Dedifferentiated amniotic fluid mesenchymal stem cell (primary cell): ENCODE results near the gene TCEA2.

Experiments used
- DNase-seq: peaks from one replicate; pipeline ENCODE4 v3.0.0-alpha.2; 2016; ENCODE audit errors: extremely low spot score

TCEA2 gene

DNA sequence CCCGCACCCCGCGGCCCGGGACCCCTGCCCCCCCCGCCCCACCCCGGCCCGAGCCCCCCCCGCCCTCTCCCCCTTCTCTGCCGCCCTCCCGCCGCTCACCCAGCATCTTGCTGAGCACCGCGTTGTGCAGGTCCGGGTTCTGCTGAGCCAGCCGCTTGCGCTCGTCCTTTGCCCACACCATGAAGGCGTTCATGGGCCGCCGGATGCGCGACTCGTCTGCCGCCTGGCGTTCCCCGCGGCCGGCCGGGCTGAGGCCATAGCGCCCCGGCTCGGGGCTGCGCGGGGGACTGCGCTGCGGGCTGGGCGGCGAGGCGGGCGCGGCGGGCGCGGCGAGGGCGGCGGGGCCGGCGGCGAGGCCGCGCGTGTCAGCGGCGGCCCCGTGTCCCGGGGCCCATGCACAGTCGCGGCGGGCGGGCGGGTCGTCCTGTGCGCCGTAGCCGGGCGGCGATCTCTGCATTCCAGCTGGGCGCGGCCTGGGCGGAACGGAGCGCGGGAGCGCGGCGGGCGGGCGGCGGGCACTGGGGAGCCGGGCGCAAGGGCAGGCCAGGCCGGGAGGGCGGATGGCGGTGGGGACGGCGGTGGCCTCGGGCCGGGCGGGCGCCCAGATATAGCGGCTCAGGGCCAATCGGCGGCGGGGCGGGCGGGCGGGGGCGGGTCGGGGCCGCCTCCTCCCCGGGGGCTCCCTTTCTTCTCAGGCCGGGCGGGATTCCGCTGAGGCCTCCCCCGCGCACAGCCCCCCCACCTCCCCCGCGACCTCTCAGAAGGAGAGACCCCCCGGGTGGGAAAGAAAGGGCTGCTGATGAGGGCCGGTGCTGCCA, 13.7 kb upstream of the TCEA2 start, which contains the start of gene SOX18:
SOX18 (minus strand) TSS at position 580 of the 818 bp plus-strand sequence; CDS start at position 457, 123 bp downstream.
- DNase-seq: no peak

DNA sequence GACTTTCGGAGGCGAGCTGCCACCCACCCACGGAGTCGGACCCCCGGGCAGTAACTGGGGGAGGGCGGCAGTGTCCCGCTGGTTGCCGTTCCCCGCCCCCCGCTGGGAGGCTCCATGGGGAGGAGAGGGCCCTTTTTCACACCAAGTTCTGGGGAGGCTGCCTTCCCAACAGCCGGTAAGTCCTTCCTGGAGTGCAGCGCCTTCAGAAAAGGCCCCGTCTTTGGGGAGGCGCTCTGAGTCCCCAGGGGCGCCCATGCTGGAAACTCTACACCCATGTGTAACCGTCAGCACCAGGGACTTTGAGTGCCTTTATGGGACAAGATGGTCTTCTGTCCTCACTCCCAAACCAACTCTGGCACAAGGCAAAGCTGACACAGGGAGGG, 13.1 kb upstream of the TCEA2 start:
- DNase-seq: no peak

DNA sequence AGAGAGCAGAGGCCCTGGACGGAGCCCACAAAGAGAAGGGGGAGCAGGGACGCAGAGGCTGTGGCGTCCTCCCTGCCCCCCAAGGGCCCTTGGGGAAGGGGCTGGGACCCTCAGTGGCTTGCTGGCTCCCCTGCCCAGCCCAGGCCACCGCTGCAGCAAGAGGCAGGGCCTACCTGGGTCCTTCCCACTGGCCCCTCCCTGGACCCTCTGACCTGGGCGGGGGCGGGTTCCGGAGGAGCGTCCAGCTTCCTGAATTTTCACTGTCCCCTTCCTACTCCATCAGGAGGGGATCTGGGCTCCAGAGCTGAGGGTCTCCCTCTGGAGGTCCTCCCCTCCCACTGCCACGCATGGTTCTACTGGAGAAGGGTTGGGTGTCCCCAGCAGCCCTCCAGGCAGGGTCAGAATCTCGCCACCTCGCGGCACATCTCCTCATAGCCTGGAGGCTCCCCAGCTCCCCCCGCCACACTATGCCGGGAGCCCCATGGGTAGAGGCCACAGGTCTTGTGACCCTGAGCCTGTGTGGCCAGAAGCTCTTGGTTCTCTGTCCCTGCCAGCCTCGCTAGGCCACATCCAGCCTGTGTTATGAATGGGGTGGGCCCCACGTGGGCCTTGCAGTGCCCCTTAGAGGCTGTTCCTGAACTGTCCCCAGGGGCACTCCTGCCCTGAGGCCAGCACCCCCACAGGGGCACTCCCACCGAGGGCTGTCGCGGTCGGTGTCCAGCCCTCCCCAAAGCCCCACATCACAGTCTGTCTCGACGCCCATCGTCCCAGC, 12.6 kb upstream of the TCEA2 start:
- DNase-seq: no peak

DNA sequence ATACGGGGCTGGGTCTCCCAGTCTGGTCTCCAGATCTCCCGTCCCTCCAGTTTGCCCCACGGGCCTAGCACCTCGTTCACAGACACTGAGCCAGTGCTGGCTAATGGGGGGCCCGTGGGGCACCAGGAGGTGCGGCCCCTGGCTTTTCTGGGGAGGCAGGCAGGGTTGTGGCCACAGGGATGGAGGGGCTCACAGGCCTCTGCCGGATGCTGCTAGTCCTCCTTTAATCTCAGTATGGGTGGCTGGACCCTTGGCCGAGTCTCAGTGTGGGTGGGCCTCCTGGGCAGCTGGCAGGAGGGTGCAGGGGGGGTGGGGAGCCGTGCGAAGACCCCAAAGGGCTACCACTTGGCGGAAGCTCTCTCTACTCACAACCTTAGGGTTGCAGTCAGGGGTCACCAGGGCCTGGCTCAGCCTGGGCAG, 12.0 kb upstream of the TCEA2 start:
- no peak for DNase-seq

DNA sequence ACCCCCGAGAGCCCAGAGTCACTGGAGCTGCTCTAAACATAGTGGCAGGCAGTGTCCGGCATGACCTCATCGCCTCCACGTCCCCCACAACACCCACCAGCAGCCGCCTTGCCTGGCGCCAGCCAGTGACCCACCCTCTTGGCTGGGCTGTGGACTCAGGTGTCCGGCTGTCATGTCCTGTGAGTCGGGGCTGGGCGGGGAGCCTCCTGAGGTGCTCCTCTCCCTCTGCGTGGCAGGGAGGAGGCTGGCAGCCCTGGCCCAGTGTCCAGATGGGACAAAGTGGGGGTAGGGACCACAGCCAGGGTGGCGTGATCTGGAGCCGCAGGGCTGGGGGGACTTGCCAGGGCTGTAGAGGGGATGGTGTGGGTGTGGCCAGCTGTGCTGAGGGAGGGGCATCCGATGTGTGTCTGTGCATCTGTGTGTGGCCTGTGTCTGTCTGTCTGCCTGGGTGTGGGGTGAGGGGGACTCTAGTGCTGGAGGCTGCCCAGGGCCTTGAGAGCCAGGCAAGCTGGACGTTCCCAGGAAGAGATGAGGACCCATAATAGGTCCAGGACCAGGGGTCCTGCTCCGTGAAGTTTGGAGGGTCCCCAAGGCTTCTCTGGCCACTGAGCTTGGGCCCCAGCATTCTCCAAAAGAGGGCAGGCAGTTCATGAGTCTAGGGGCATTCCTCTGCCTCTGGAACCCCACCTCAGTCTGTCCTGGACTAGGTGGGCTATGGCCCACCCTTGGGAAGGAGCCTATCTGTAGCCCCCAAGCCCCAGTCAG, 11.3 kb upstream of the TCEA2 start:
- no peak for DNase-seq

DNA sequence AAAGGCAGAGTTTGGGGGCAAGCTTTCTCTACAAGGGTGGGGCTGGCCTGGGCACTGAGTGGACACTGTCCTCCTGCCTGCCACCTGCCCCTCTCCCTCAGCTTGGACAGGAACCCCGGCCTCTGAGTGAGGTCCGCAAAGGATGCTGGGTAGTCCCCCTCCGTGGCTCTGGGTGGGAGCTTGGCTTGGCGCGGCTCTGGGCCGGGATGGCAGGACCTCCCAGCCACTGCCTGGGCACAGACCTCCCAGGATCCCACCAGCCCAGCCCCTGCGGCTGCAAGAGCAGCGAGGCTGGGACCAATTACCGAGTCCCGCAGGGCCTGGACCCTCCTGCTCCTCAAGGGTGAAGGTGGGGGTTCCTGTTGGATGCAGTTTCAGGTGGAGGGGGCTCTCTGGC, 10.7 kb upstream of the TCEA2 start:
- DNase-seq: no peak

DNA sequence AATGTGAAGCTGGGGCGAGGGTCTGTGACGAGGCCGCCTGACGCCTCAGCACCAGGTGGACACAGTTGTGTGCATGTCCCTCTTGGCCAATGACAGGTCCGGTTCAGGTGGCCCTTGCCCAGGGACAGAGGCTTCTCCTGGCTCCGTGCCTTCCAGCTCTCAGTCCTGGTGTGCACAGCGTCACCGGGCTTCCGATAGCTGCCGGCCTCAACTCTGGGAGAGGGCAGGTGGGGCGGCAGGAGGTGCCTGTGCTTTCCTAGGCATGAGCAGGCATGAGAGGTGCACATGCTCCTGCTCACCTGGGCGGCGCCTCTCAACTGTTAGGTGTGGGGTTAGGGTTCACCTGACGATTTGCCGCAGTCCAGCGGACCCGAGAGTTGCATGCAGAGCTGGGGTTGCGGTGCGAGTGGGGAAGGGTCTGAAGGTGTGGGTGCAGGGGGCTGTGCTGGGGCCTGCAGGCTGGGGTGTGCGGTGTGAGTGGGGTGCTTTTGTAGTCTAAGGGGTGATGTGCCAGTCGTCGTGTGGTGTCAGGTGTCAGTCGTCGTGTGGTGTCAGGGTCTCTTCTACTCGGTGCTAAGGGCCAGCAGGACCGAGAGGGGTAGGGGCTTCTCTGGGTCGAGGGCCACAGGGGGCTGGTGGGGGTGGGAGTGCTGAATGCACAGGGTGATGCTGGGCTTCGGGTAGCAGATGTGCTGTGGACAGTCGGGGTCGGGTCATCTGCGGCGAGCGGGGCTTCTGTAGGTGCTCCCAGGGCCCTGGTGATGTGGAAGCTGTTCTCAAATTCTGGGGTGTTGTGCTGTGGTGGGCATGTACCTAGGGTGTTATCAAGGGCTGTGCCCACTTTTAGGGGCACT, 9.8 kb upstream of the TCEA2 start:
- DNase-seq: no peak

DNA sequence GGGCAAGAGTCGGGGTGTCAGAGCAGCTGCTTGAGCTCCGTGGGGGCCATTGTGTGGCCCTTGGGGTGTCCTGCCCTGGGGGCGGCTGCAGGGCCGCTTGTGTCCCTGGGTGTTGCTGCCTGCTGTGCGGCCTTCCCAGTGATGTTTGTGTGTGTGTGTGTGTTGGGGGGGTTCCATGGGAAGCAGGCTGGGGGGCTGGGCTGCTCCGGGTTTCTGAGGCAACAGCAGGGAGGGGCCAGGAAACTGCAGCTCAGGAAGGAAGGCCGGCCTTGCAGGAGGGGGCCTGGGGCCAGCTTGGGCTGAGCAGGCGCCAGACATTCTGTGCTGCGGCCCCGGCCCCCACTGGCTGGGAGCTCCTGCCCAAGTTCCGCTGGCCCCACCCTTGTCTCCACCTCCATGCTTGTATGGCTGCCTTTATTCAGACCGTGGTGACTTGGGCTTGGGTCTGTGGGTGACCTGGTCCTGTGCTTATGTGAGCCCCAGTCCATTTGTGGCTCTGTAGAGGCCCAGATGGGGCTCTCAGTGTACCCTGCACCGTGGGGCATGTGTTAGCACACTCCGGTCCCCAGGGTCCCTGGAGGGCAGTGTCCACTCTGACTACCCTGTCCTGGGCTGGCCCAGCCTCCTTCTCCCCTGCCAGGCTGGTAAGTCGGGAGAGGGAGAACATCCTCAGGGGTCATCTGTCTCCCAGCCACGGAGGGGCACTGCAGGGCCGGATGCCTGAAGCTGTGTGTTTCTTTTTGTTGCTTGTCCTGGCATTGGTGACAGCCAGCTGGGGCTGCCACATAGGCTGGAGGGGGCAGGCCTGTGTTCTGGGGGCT, 8.9 kb upstream of the TCEA2 start:
- no peak for DNase-seq

DNA sequence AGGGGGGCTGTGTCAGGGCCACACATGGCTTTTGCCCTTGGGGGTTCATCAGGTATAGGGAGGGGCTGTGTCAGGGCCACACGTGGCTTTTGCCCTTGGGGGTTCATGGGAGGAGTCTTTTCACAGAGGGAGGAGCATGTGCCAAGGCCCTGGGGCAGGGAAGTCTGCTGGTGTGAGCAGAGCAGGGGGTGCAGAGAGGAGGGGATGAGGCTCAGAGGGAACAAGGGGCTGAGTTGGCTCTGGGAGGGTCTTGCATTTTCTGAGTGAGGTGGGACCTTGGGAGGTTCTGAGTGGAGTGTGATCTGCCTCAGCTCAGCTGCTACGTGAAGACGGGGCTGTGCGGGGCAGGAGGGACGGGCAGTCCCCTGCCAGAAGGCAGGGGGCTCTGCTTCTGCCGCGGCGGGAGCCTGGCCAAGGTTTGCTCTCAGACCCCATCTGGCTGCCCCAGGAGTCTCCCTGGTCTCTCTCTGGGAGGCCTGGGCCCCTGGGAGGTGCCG, 7.6 kb upstream of the TCEA2 start:
- DNase-seq: no peak

DNA sequence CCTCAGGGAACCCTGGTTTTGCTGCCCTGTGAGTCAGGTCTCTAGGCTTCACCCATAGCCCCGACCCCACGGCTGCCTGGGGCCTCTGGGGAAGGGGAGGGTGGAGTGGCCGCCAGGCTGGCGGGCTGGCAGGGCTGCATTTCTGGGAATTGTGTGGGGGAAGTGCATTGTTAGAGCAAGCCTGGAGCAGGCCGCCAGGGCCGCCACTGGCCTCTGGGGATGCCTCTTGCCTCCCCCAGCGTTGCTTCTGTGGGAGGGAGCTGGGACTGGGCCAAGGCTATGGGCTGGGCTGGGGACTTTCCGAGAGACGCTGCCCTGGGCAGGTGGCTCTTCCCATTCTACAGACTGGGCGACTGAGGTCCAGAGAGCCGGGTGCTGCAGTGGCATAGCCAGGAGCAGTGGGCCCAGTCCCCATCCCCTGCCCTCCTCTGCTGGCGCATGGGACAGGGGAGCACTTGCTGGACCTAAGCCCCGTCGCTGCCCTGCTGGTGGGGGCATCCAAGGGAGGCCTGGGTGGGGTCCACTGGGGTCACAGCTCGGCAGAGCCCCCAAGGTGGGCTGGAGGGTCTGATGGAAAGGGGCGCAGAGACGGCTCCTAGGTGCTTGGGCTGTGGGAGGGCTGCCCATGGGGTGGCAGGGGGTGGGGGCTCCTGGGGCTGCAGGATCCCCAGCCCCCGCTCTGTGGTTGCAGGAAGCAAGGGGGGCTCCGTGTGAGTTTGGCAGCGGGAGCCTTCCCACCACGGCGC, 6.9 kb upstream of the TCEA2 start:
- DNase-seq: no peak

DNA sequence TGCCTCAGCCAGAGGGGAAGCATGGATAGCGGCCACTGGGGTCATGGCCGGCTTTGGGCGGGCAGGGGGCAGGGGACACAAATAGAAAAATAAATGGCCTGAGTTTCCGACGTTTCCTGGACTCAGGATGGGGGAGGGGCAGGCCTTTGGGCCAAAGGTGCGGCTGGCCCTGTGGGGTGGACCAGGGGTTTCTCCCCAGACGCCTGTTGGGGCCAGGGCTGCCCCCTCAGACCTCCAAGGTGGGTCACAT, 6.4 kb upstream of the TCEA2 start:
- no peak for DNase-seq

DNA sequence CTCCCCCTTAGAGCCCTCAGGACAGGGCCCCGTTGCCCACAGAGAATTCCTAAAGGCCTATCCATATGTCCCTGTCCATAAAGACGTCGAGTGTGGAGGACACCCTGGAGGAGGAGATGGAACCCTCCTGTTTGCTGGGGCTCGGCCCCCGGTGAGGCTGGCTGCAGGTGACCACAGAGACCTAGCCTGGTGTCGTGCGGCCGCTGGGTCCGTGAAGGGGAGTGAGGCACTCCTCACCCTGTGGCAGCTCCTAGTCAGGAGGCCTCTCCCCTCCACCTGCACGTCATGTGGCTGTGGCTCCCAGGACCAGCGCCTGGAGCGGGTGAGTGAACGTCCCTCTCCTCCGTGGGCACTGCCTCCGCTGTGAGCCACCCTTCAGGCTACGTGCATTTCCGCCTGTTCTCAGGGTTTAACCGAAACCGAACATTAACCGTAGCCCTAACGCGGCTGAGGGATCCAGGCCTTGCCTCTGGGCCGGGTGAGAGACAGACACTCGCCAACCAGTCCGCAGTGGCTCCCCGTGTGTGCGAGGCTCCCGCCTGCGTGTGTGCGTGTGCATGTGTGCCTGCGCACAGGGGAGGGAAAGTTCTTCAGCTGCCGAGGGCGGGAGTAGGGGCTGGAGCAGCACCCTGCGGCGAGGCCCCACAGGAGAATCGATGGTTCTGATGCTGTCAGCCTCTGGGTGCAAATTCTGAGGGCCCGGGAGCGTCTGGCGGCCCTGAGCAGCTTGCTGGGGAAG, 5.9 kb upstream of the TCEA2 start:
- no peak for DNase-seq

DNA sequence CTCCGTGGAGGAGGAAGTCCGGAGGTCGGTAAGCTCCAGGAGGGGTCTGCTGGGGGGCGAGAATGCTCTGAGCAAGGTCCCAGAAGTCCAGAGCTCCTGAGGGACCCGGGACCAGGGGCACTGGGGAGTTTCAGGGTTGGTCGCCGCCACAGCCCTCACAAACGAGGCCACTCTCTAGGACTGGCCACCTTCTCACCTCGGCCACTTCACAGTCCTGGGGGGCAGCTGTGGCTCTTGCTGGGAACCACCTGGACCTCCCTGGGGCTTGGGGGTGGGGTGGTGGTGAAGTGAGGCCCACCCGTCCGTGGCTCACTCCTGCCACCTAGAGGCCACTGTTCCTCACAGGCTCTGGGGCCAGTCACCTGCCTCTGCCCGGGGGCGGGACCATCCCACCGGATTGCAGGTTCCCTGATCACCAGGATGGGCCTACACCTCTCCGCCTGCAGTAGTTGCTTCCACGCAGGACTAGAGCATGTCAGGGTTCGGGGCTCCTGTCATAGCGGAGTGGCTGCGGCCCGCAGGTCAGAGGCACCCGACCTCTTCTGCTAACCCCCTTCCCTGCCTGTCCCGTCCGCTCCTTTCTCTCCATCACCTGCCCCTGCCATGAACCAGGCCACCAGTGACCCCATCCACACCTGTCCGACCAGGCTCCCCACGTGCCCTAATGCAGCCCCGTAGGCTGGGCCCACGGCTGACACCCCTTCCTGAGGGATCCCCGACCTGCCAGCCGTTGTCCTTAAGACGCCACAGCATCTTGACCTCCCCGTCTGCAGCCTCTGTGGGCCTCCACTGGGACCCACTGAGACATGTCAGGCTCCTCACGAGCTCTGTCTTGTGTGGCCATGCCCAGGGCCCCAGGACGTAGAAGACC, 5.1 kb upstream of the TCEA2 start:
- DNase-seq: no peak

DNA sequence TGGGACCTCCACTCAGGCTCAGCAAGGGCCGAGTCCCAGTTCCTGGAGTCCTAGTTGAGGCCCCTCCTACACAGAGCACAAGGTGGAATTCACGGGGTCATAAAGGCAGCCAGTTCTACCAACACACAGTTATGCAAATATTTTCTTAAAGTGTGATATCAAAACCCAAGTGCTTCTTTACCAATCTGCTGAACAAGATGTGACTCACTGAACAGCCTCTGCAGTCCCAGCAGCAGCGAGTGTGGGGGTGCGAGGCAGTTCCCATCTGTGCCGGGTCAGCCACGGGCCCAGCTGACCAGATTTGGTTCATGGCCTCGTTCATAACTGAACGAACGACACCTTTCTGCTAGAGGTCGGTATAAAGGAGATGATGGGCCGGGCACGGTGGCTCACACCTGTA, 4.5 kb upstream of the TCEA2 start:
- DNase-seq: no peak

DNA sequence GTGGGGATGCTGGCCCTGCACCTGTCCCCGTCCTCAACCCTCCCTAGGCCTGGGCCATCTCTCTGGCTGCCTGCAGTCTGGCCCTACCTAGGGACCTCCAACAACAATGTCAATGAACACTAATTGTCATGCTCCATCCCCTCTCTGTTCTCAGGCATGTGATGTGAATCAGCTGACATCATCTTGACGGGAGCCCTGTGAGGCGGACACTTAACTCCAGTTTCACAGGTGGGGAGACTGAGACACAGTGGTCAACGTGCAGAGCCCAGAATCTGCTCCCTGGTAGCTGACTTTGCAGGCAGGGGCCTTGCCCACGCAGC, 762 bp upstream of the TCEA2 start:
- DNase-seq: no peak

DNA sequence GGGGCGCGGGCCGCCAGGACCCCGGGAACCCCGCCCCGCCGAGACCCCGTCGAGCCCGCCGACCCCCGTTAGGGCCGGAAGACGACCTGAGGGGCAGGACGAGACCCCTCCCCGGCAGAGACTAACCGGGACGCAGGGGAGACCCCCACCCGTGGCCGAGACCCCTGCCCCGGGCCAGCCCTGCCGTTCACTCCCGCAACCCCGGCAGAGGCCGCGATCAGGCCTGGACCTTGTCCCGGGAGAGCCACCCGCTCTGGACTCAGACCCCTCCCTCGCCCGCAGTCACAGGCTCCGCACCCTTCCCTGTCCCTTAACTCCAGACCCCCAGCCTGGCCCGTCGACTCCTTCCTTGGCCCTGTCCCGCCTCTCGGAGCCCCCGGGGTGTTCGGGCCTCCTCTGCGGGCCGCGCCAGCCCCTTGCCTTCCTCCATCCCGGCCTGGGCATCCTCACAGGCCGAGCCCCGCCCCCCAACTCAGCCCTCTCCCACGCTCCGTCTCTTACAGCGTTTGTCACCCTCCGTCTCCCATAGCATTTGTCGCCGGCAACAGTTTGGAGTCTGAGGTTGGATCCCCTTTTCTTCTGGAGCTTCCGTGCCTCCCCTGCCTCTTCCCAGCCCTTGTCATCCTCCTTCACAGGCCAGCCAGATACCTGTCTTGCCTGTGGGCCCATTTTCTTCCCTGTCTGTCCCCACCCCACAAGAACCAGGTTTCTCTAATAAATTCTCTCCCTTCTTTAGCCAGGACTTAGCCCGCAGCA, 569 bp downstream of the TCEA2 start:
- DNase-seq: no peak

DNA sequence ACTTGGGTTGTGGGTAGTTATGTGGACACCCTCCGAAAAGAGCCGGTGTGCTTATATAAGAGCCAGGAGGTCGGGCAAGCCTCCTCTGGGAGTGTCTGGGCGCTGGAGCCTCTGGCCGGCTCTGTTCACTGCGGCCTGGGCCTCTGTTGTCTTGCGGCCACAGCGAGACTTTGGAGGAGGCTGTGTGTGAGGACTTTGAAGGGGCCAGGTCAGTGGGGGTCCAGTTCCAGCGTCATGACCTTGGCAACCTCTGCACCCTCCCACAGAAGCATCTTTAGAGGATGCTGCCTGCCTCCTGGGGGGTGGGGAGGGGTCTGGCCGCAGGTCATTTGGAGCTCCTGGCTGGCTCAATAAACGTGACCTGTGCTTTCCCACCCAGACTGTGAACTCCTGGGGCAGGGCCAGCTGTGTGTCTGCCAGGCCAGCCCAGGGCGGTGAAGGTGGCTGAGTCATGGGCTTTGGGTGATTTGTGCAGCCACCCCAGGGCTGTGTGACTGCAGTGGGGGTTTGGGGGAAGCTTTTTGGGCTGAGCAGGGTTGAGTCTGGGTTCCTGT, 1.2 kb downstream of the TCEA2 start:
- no peak for DNase-seq
